DND-41 (cell line): ENCODE data around the gene PRICKLE2.

Experiments
- ATAC-seq: fragments of 200-7000 bp; cut with Tn5 transposase; 3 replicates; pipeline ENCODE4 v1.9.1; 2021; ENCODE audit warnings: low read depth; ENCODE audit not compliant: insufficient read depth
- DNase-seq: peaks from one replicate; pipeline ENCODE4 v3.0.0-alpha.2; 2020
- H2AFZ ChIP-seq: 2 replicates; pipeline ENCODE4 v1.6.0; 2012; ENCODE audit warnings: low read depth, low read length
- H3K27ac ChIP-seq: 2 replicates; pipeline ENCODE4 v1.5.1; 2012; ENCODE audit warnings: low read length, inconsistent platforms
- H3K27me3 ChIP-seq: fragments of 200-600 bp; sonication (generic); 2 replicates; pipeline ENCODE4 v1.6.0; 2012; ENCODE audit warnings: low read length, mild to moderate bottlenecking, inconsistent platforms; ENCODE audit not compliant: insufficient read depth, poor library complexity
- H3K36me3 ChIP-seq: 2 replicates; pipeline ENCODE4 v1.5.1; 2012; ENCODE audit warnings: low read length, inconsistent platforms; ENCODE audit not compliant: insufficient read depth
- H3K4me1 ChIP-seq: 2 replicates; pipeline ENCODE4 v1.5.1; 2012; ENCODE audit warnings: mild to moderate bottlenecking, low read length; ENCODE audit not compliant: insufficient read depth
- H3K4me2 ChIP-seq: 2 replicates; pipeline ENCODE4 v1.6.0; 2012; ENCODE audit warnings: mild to moderate bottlenecking, moderate library complexity, low read length, inconsistent platforms; ENCODE audit not compliant: insufficient read depth
- H3K4me3 ChIP-seq, 2 experiments: fragments of 200-600 bp in 1 of 2; shearing (Covaris generic) in 1 of 2; 2 replicates each; pipeline ENCODE4 v1.5.1; 2012 to 2016; ENCODE audit warnings: inconsistent platforms in 2 of 2, low read length in 2 of 2, mild to moderate bottlenecking in 2 of 2, low read depth in 1 of 2, moderate library complexity in 1 of 2
- H3K79me2 ChIP-seq: 2 replicates; pipeline ENCODE4 v1.6.0; 2012; ENCODE audit warnings: low read length, inconsistent platforms; ENCODE audit not compliant: insufficient read depth
- H3K9ac ChIP-seq: 2 replicates; pipeline ENCODE4 v1.6.0; 2012; ENCODE audit warnings: low read depth, mild to moderate bottlenecking, inconsistent platforms, low read length, moderate library complexity
- H3K9me3 ChIP-seq: 2 replicates; pipeline ENCODE4 v1.5.1; 2012; ENCODE audit warnings: low read length, moderate library complexity, mild to moderate bottlenecking, inconsistent platforms; ENCODE audit not compliant: insufficient read depth, severe bottlenecking
- H4K20me1 ChIP-seq: 2 replicates; pipeline ENCODE4 v1.6.0; 2012; ENCODE audit warnings: low read length; ENCODE audit not compliant: insufficient read depth
- EZH2 ChIP-seq: IDR thresholded peaks from 3 replicates; pipeline ENCODE4 v1.6.1; 2012; ENCODE audit warnings: borderline replicate concordance, low read depth, mild to moderate bottlenecking, moderate library complexity, low read length, inconsistent platforms; ENCODE audit not compliant: severe bottlenecking
- TF ChIP-seq, protein P1 (sequence below): IDR thresholded peaks from 2 replicates; pipeline ENCODE4 v1.5.1; 2012; ENCODE audit warnings: borderline replicate concordance, low read length, moderate library complexity, mild to moderate bottlenecking; ENCODE audit not compliant: poor library complexity, severe bottlenecking; ENCODE audit errors: extremely low read depth

PRICKLE2 gene

DNA sequence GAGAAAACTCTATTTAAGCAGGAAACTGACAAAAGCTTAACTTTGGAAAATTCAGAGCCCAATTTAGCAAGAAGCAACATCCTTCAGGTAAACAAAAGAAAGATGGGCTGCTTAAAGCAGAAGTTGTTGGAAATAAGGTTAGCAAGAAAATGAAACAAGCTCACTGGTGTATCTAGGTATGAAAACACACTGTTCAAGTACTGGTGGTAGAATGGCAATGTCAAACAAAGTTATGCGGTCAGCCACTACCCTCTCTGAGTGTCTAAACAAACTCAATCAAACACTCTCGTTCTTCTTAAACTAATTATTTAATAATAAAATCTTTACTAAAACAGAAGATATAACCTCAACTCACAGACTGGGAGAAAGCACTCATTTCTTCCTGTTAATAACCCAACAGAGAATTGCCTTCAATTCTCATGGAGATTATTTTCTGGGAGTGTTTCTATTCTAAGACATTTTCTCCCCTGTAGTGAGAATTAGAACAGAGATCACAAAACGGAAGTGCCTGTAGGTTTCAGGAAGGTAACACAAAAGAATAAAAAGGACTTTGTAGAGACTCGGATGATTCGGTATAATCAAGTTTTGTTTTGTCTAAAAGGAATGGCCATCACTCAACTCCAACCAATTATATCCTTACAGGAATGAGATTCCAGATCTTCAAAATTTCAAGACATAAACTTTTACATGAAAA lies 28.9 kb downstream of the PRICKLE2 start:
- DNase-seq, result no peak
- H3K4me3 ChIP-seq, result no peak overlapping the region

DNA sequence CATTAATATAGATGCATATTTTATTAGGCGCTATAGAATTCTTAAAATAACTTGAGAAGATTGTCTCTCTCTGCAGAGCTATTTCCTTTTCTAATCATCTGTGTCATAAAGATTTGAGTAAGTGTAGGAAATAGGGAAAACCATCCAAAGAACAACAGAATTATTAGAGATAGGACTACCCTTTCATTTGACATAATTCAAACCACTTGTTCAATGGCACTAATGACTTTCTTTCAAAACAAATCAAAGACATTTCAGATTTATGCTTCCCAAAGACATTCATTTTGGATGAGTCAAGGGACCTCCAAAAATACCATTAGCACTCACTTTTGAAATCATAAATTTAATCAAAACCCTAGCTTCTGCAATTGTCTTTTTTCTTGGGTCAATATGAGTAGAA lies 29.5 kb downstream of the PRICKLE2 start:
- Histone ChIP-seq H3K27me3 (no peaks in the 10 kb centered on the region), H4K20me1 (no peaks in the 10 kb centered on the region), H3K9me3 (peaks cover 5% of the 10 kb centered on the region), H2AFZ (no peak overlapping the region), H3K9ac (no peak overlapping the region), H3K79me2 (no peaks in the 10 kb centered on the region), H3K4me3 (no peak overlapping the region), H3K4me2 (no peak overlapping the region), H3K36me3 (no peaks in the 10 kb centered on the region), H3K4me1 (no peaks in the 10 kb centered on the region), H3K27ac (no peak overlapping the region)
- TF ChIP-seq, protein P1, sequence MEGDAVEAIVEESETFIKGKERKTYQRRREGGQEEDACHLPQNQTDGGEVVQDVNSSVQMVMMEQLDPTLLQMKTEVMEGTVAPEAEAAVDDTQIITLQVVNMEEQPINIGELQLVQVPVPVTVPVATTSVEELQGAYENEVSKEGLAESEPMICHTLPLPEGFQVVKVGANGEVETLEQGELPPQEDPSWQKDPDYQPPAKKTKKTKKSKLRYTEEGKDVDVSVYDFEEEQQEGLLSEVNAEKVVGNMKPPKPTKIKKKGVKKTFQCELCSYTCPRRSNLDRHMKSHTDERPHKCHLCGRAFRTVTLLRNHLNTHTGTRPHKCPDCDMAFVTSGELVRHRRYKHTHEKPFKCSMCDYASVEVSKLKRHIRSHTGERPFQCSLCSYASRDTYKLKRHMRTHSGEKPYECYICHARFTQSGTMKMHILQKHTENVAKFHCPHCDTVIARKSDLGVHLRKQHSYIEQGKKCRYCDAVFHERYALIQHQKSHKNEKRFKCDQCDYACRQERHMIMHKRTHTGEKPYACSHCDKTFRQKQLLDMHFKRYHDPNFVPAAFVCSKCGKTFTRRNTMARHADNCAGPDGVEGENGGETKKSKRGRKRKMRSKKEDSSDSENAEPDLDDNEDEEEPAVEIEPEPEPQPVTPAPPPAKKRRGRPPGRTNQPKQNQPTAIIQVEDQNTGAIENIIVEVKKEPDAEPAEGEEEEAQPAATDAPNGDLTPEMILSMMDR, result no peak
- TF ChIP-seq EZH2, result no peak
- DNase-seq, result no peak
- no peak for ATAC-seq

More for the DNA sequence above, 28.9 kb downstream of the PRICKLE2 start:
- Histone ChIP-seq H3K36me3 (no peaks in the 10 kb centered on the region), H3K4me2 (no peak overlapping the region), H3K27me3 (no peaks in the 10 kb centered on the region), H3K27ac (no peak overlapping the region), H3K9me3 (peaks cover 5% of the 10 kb centered on the region), H3K4me1 (no peaks in the 10 kb centered on the region), H3K79me2 (no peaks in the 10 kb centered on the region), H4K20me1 (no peaks in the 10 kb centered on the region), H2AFZ (no peak overlapping the region), H3K9ac (no peak overlapping the region)
- no peak for TF ChIP-seq EZH2
- ATAC-seq, result no peak

DNA sequence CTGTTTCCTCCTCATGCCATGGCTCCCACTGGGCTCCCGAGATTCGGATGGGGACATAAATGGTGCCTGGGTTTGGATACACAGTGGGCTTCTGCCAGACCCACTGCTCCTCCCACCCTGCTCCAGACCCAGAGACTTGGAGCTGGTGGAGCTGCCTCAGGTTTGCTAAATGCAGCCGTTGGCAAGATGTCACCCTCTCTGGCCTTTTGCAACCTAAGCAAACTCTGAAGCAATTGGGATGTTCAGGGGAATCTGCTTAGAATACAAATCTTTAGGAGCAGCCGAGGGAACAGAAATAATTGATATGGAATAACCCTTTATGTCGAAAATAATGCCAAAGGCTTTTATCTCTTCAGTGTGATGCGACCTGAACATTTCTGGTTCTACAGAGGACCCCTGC lies 33.4 kb downstream of the PRICKLE2 start:
- Histone ChIP-seq H3K27ac (no peak overlapping the region), H3K36me3 (no peaks in the 10 kb centered on the region), H3K9me3 (peaks cover 5% of the 10 kb centered on the region), H4K20me1 (no peaks in the 10 kb centered on the region), H3K4me3 (no peak overlapping the region), H3K9ac (no peak overlapping the region), H3K27me3 (no peaks in the 10 kb centered on the region), H2AFZ (no peak overlapping the region), H3K79me2 (no peaks in the 10 kb centered on the region), H3K4me1 (no peaks in the 10 kb centered on the region), H3K4me2 (no peak overlapping the region)
- ATAC-seq (no peak), DNase-seq (no peak)
- TF ChIP-seq, protein P1, result no peak
- TF ChIP-seq EZH2, result no peak

DNA sequence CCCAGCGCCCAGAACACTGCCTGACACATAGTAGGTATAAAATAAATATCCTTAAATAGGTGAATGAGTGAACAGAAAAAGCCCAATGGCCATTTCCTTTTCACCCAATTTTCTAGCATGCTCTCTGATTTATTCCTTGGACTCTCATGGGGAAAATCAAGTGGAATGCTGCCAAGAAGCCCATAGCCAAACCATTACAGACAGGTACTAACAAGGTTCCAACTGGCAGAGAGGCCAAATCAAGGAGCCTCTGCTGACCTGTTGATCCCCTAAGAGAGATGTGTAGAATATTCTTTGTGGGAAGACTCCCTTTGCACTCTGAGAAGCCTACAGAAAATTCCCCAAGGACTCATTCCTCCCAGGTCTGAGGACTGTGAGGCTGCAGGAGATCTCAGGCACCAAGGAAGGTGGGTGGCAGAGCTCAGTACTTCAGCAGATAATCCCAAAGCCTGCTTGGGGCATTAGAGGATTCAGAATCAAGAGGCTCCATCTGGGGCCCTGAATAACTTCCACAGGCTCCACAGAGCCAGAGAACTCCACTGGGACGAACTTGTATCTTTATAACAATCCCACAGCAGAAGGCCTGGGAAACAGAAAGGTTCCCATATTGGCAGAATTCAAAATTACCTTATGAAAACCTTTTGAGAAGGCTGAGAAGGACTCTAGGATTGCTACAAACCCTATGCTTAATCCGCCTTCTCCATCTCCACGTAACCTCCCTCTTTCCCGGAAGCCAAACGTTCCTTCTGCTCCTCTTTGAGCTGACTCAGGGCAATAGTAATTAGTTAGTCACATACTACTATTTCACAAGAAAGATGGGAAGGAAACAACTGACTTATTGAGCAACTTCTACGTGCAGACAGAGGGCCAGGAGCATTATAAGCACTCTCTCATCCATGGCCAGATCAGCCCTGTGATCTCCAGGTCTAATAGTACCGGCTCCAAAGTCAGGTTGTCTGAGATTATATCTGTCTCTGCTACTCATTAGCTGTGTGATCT lies 34.5 kb downstream of the PRICKLE2 start:
- H3K9me3 ChIP-seq, result peaks cover 5% of the 10 kb centered on the region
- H3K4me1 ChIP-seq, result no peaks in the 10 kb centered on the region
- TF ChIP-seq EZH2, result no peak
- TF ChIP-seq, protein P1, result no peak
- no peak overlapping the region for H3K4me3 ChIP-seq
- no peak overlapping the region for H3K4me2 ChIP-seq
- ATAC-seq (no peak), DNase-seq (no peak)
- H3K79me2 ChIP-seq, result no peaks in the 10 kb centered on the region
- H3K9ac ChIP-seq, result no peak overlapping the region
- no peaks in the 10 kb centered on the region for H3K36me3 ChIP-seq
- H3K27ac ChIP-seq, result no peak overlapping the region
- H3K27me3 ChIP-seq, result no peaks in the 10 kb centered on the region
- H2AFZ ChIP-seq, result no peak overlapping the region
- no peaks in the 10 kb centered on the region for H4K20me1 ChIP-seq
